HEK293 (cell line): ENCODE measurements around the gene SRL.

Experiments
- CTCF ChIA-PET: fragments of 350-600 bp; formaldehyde crosslinking; extraction: SDS; loops from one replicate; lab custom pipeline; 2021; ENCODE audit warnings: antibody characterized with exemption; lab: Yijun Ruan, JAX
- POLR2A ChIA-PET: fragments of 300-600 bp; formaldehyde crosslinking; extraction: SDS; loops from one replicate; lab custom pipeline; 2020; ENCODE audit warnings: antibody characterized with exemption, inconsistent platforms; lab: Yijun Ruan, JAX
- H3K27ac ChIP-seq: fragments of 200-500 bp; sonication (Bioruptor generic); 2 replicates; pipeline ENCODE4 v1.5.1; 2014; ENCODE audit warnings: low read depth, low read length, control low read depth, inconsistent platforms; ENCODE audit errors: extremely low read depth
- H3K36me3 ChIP-seq, 2 experiments: fragments of 200-500 bp in 1 of 2; sonication (Bioruptor generic) in 1 of 2; 1 replicate in 1 of 2; 2 replicates in 1 of 2; pipeline ENCODE4 v1.5.1; 2014 to 2017; ENCODE audit warnings: inconsistent platforms in 2 of 2, low read length in 2 of 2; ENCODE audit not compliant: control insufficient read depth in 2 of 2, insufficient read depth in 1 of 2
- H3K4me1 ChIP-seq: fragments of 200-500 bp; sonication (Bioruptor generic); 2 replicates; pipeline ENCODE4 v1.5.1; 2014; ENCODE audit warnings: mild to moderate bottlenecking, low read length, inconsistent platforms; ENCODE audit not compliant: control insufficient read depth, insufficient read depth
- H3K4me3 ChIP-seq: 2 replicates; pipeline ENCODE4 v1.5.1; 2011; ENCODE audit warnings: low read depth, mild to moderate bottlenecking, control low read depth, low read length, moderate library complexity
- H3K9me3 ChIP-seq: fragments of 200-500 bp; sonication (Bioruptor generic); 2 replicates; pipeline ENCODE4 v1.5.1; 2014; ENCODE audit warnings: low read depth, low read length, inconsistent platforms; ENCODE audit not compliant: control insufficient read depth, insufficient read depth
- EGR2 ChIP-seq: fragments of 450-650 bp; formaldehyde crosslinking; IDR thresholded peaks from 2 replicates; pipeline ENCODE4 v1.5.1; 2016; ENCODE audit warnings: low read depth, missing biosample characterization, missing genetic modification characterization
- GFI1B ChIP-seq: fragments of 450-650 bp; formaldehyde crosslinking; IDR thresholded peaks from 2 replicates; pipeline ENCODE4 v1.5.1; 2016; ENCODE audit warnings: missing biosample characterization, missing genetic modification characterization
- GLI2 ChIP-seq: fragments of 450-650 bp; formaldehyde crosslinking; IDR thresholded peaks from 2 replicates; pipeline ENCODE4; 2017; ENCODE audit warnings: missing biosample characterization, missing genetic modification characterization, low read depth, borderline replicate concordance
- MYNN ChIP-seq: fragments of 450-650 bp; formaldehyde crosslinking; IDR thresholded peaks from 2 replicates; pipeline ENCODE4 v1.5.1; 2016; ENCODE audit warnings: missing biosample characterization, missing genetic modification characterization, borderline replicate concordance
- ZBTB17 ChIP-seq: fragments of 450-650 bp; formaldehyde crosslinking; IDR thresholded peaks from 2 replicates; pipeline ENCODE4 v1.5.1; 2016; ENCODE audit warnings: missing biosample characterization, missing genetic modification characterization
- ZFHX2 ChIP-seq: fragments of 450-650 bp; formaldehyde crosslinking; conservative IDR thresholded peaks from 2 replicates; pipeline ENCODE4 v1.5.1; 2016; ENCODE audit warnings: missing biosample characterization, missing genetic modification characterization
- ZFP3 ChIP-seq: fragments of 450-650 bp; formaldehyde crosslinking; IDR thresholded peaks from 2 replicates; pipeline ENCODE4 v1.5.1; 2016; ENCODE audit warnings: low read depth, missing biosample characterization, missing genetic modification characterization
- ZNF155 ChIP-seq: fragments of 450-650 bp; formaldehyde crosslinking; IDR thresholded peaks from 2 replicates; pipeline ENCODE4 v1.5.1; 2016; ENCODE audit warnings: missing biosample characterization, missing genetic modification characterization
- ZNF366 ChIP-seq: fragments of 450-650 bp; formaldehyde crosslinking; conservative IDR thresholded peaks from 2 replicates; pipeline ENCODE4 v1.5.1; 2016; ENCODE audit warnings: missing biosample characterization, missing genetic modification characterization
- ZNF521 ChIP-seq: fragments of 450-650 bp; formaldehyde crosslinking; IDR thresholded peaks from 2 replicates; pipeline ENCODE4 v1.5.1; 2017; ENCODE audit warnings: missing biosample characterization, mild to moderate bottlenecking, missing genetic modification characterization
- ZNF530 ChIP-seq: fragments of 450-650 bp; formaldehyde crosslinking; IDR thresholded peaks from 2 replicates; pipeline ENCODE4 v1.5.1; 2016; ENCODE audit warnings: low read depth, missing biosample characterization, missing genetic modification characterization
- ZNF585B ChIP-seq: fragments of 450-650 bp; formaldehyde crosslinking; IDR thresholded peaks from 2 replicates; pipeline ENCODE4 v1.5.1; 2016; ENCODE audit warnings: missing biosample characterization, missing genetic modification characterization
- ZNF600 ChIP-seq: fragments of 450-650 bp; formaldehyde crosslinking; IDR thresholded peaks from 2 replicates; pipeline ENCODE4 v1.5.1; 2016; ENCODE audit warnings: missing biosample characterization, missing genetic modification characterization
- ZNF658 ChIP-seq: fragments of 450-650 bp; formaldehyde crosslinking; IDR thresholded peaks from 2 replicates; pipeline ENCODE4; 2016; ENCODE audit warnings: missing biosample characterization, missing genetic modification characterization
- ZNF660 ChIP-seq: fragments of 450-650 bp; IDR thresholded peaks from 2 replicates; pipeline ENCODE4 v1.5.1; 2018; ENCODE audit warnings: missing biosample characterization, mild to moderate bottlenecking, missing genetic modification characterization
- ZNF664 ChIP-seq: fragments of 450-650 bp; formaldehyde crosslinking; IDR thresholded peaks from 2 replicates; pipeline ENCODE4 v1.5.1; 2016; ENCODE audit warnings: missing biosample characterization, missing genetic modification characterization
- ZNF707 ChIP-seq: fragments of 450-650 bp; formaldehyde crosslinking; IDR thresholded peaks from 2 replicates; pipeline ENCODE4 v1.5.1; 2016; ENCODE audit warnings: missing biosample characterization, missing genetic modification characterization
- ZNF747 ChIP-seq: fragments of 450-650 bp; formaldehyde crosslinking; IDR thresholded peaks from 2 replicates; pipeline ENCODE4 v1.5.1; 2016; ENCODE audit warnings: missing biosample characterization, missing genetic modification characterization
- ZNF792 ChIP-seq: fragments of 450-650 bp; formaldehyde crosslinking; IDR thresholded peaks from 2 replicates; pipeline ENCODE4 v1.5.1; 2016; ENCODE audit warnings: missing biosample characterization, missing genetic modification characterization
- TF ChIP-seq, protein P1 (sequence below): fragments of 450-650 bp; formaldehyde crosslinking; IDR thresholded peaks from 2 replicates; pipeline ENCODE4 v1.5.1; 2016; ENCODE audit warnings: missing biosample characterization, missing genetic modification characterization
- TF ChIP-seq, protein P2 (sequence below): IDR thresholded peaks from 2 replicates; pipeline ENCODE4 v1.6.1; 2011; ENCODE audit warnings: mild to moderate bottlenecking, low read depth, low read length, borderline replicate concordance
- TF ChIP-seq, protein P3 (sequence below): fragments of 450-650 bp; formaldehyde crosslinking; IDR thresholded peaks from 2 replicates; pipeline ENCODE4 v1.5.1; 2016; ENCODE audit warnings: missing biosample characterization, missing genetic modification characterization

The SRL gene

DNA sequence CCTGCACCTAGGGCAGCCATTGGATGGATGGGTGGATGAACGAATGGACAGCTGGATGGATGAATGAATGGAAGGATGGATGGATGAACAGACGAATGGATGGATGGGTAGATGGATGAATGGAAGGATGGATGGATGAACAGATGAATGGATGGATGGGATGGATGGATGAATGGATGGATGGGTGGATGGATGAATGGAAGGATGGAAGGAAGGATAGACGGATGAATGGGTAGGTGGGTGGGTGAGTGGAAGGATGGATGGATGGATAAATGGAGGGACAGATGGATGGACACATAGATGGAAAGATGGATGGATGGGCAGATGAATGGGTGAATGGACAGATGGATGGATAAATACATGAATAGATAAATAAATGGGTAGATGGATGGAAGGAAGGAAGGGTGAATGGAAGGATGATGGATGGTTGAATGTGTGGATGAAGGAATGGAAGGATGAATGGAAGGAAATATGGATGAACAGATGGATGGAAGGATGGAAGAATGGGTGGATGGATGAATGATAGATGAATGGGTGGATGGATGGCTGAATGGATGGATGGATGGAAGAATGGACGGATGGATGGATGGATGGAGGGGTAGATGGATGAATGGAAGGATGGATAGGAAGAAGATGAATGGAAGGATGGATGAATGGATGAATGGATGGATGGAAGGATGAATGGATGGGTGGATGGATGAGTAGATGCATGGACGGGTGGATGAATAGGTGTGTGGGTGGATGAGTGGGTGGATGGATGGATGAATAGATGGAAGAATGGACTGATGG is 15.4 kb downstream of the SRL start:
- Histone ChIP-seq H3K36me3 (no peaks in the 10 kb centered on the region), H3K4me3 (no peak overlapping the region), H3K9me3 (no peaks in the 10 kb centered on the region), H3K27ac (no peak overlapping the region), H3K4me1 (no peaks in the 10 kb centered on the region)
- ChIA-PET POLR2A (no interaction called here), CTCF (no interaction called here)
- TF ChIP-seq ZNF585B (tag by site-specific recombination) (no peak), EGR2 (tag by site-specific recombination) (peak; percentile 73), GLI2 (tag by site-specific recombination) (no peak), ZNF521 (no peak), MYNN (tag by site-specific recombination) (0 out of 2 replicates have a peak, but pooled peaks have one; percentile 5), ZNF707 (tag by site-specific recombination) (no peak), ZNF155 (tag by site-specific recombination) (0 out of 2 replicates have a peak, but pooled peaks have one; percentile 34), ZNF747 (0 out of 2 replicates have a peak, but pooled peaks have one; percentile 9), ZNF658 (0 out of 2 replicates have a peak, but pooled peaks have one; percentile 34), ZNF530 (tag by site-specific recombination) (no peak), ZNF792 (tag by site-specific recombination) (no peak), GFI1B (tag by site-specific recombination) (no peak), ZNF366 (tag by site-specific recombination) (peak; percentile 97), ZNF660 (tag by site-specific recombination) (no peak), ZNF600 (tag by site-specific recombination) (no peak), ZBTB17 (tag by site-specific recombination) (peak; percentile 98), ZFHX2 (peak; percentile 56; the same call in 1 of the 2 replicates)
- TF ChIP-seq, protein P1, sequence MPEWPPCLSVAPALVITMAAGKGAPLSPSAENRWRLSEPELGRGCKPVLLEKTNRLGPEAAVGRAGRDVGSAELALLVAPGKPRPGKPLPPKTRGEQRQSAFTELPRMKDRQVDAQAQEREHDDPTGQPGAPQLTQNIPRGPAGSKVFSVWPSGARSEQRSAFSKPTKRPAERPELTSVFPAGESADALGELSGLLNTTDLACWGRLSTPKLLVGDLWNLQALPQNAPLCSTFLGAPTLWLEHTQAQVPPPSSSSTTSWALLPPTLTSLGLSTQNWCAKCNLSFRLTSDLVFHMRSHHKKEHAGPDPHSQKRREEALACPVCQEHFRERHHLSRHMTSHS = peak; percentile 22; the same call in 1 of the 2 replicates
- TF ChIP-seq, protein P2, sequence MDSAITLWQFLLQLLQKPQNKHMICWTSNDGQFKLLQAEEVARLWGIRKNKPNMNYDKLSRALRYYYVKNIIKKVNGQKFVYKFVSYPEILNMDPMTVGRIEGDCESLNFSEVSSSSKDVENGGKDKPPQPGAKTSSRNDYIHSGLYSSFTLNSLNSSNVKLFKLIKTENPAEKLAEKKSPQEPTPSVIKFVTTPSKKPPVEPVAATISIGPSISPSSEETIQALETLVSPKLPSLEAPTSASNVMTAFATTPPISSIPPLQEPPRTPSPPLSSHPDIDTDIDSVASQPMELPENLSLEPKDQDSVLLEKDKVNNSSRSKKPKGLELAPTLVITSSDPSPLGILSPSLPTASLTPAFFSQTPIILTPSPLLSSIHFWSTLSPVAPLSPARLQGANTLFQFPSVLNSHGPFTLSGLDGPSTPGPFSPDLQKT = no peak
- TF ChIP-seq, protein P3, sequence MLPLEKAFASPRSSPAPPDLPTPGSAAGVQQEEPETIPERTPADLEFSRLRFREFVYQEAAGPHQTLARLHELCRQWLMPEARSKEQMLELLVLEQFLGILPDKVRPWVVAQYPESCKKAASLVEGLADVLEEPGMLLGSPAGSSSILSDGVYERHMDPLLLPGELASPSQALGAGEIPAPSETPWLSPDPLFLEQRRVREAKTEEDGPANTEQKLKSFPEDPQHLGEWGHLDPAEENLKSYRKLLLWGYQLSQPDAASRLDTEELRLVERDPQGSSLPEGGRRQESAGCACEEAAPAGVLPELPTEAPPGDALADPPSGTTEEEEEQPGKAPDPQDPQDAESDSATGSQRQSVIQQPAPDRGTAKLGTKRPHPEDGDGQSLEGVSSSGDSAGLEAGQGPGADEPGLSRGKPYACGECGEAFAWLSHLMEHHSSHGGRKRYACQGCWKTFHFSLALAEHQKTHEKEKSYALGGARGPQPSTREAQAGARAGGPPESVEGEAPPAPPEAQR (tag by site-specific recombination) = peak; percentile 11; the same call in 1 of the 2 replicates

DNA sequence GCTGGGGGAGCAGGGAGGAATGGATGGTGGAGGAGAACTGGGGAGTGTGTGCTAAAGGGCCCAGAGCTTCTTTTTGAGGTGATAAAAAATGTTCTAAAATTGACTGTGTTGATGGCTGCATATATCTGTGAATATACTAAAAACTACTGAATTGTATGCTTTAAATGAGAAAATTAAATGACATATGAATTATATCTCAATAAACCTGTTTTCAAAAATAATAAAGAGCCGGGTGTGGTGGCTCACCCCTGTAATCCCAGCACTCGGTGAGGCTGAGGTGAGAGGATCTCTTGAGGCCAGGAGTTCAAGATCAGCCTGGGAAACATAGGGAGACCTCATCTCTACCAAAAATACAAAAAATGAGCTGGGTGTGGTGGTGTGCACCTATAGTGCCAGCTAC is 16.8 kb downstream of the SRL start:
- Histone ChIP-seq H3K9me3 (no peaks in the 10 kb centered on the region), H3K4me3 (no peak overlapping the region), H3K27ac (no peak overlapping the region), H3K4me1 (no peaks in the 10 kb centered on the region), H3K36me3 (no peaks in the 10 kb centered on the region)
- TF ChIP-seq ZNF664 (tag by site-specific recombination) (peak; percentile 92), ZFP3 (tag by site-specific recombination) (no peak)
- CTCF ChIA-PET = interaction anchor here (3.7 kb wide), 1 partner anchor 28 kb away, joined by 14 read pairs; no protein-coding TSS in a partner anchor
- POLR2A ChIA-PET = no interaction called here
